GM13976 (cell line): Measurements from ENCODE around the gene FMO3.

Experiments used
- DNase-seq: peaks from one replicate; pipeline ENCODE4 v3.0.0; 2012; ENCODE audit warnings: low spot score
- CTCF ChIP-seq: IDR thresholded peaks from 2 replicates; pipeline ENCODE4 v1.5.1; 2012; ENCODE audit warnings: borderline replicate concordance, mild to moderate bottlenecking; ENCODE audit not compliant: insufficient read depth; ENCODE audit errors: extremely low read depth, missing control alignments, control extremely low read depth
- in situ Hi-C: fragments of 300-500 bp; cut with MboI; formaldehyde crosslinking; loops from one replicate; pipeline ENCODE4 v1.12.0; 2022; ENCODE audit warnings: low sequenced_read_pairs, mixed read lengths, inconsistent platforms; ENCODE audit not compliant: unreplicated experiment

The FMO3 gene

DNA sequence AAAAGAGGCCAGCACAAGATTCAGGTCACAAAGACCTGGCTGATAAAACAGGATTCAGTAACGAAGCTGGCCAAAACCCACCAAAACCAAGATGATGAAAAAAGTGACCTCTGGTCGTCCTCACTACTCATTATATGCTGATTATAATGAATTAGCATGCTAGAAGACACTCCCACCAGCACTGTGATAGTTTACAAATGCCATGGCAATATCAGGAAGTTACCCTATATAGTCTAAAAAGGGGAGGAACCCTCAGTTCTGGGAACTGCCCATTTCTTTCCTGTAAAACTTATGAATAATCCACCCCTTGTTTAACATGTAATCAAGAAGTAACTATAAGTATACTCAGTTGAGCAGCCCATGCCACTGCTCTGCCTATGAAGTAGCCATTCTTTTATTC, 68.4 kb downstream of the FMO3 start:
- in situ Hi-C loops, result no loop called here
- no peak for DNase-seq
- TF ChIP-seq CTCF, result no peak

DNA sequence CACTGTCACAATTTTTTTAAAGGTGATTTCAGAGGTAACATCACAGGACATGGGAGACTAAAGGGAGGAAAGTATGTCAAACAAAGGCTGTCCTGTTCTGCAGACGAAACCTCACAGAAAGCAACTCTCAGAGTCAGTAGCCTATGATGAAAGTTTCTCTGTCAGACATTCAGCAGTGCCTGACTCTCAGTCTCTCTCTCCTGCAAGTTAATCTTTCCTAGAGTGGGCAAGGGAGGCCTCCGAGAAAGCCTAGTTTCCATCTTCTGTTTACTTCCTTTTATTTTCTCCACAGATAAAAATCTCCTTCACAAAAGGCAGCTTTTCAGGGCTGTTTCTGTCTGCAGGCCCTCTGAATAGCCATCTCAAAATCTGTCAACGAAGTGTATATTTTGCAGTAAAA, 69.5 kb downstream of the FMO3 start:
- in situ Hi-C loops, result no loop called here
- no peak for TF ChIP-seq CTCF
- no peak for DNase-seq

GRCh38 chr1:171160639-171161354, 70.1 kb downstream of the FMO3 start:
- no peak for DNase-seq
- TF ChIP-seq CTCF, result no peak
- in situ Hi-C loops, result no loop called here

GRCh38 chr1:171161431-171161830, 70.7 kb downstream of the FMO3 start:
- no peak for TF ChIP-seq CTCF
- no peak for DNase-seq
- in situ Hi-C loops, result no loop called here

- TF ChIP-seq CTCF, result no peak
- in situ Hi-C loops, result no loop called here
- no peak for DNase-seq
Observed at GRCh38 chr1:171166361-171166760, 75.7 kb downstream of the FMO3 start.
